ENCODE measurements around the gene ANKRD27. TPM values are rescaled to one million over a fixed set of nuclear protein-coding genes. Genes with fewer than 3 reads are reported as not detected.

The ANKRD27 gene
- total RNA-seq, 4 donors from 2014 or later = 14.7 to 44.3 (median 34.6) TPM

DNA sequence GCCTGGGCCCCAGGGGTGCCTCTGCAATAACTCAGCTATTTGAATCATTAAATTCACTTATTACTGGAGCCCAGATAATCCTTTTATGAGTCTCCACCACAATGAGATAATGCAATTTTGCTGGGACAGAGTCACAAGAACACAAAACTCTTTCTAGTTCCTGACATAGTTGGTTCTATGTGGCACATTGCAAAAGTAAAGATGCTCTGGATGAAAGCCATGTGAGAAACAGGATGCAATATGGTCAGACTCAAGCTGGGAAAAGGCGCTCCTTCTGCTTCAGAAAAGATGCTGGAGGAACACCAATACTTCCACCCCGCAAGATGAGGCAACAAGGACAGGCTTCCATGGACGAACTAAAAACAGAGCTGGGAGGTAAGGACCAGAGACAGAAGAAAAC is 5.7 kb downstream of the ANKRD27 start:
- 84% methylated on average over 3 of the region's 3 CpGs; no CpG with 5 or more reads in 1 of the 2 donors for WGBS, 2 donors (ENCODE audit: low coverage in 1 of 2)
- in situ Hi-C loops (cut with MboI; ENCODE audit: low pct_ligation_motif_present in 1 of 4, low pct_unique_long_range_greater_than_20kb in 1 of 4, low sequenced_read_pairs in 3 of 4) = no loop called here
- H3K4me1 ChIP-seq = peaks cover 7 to 26% (median 21%) of the 10 kb centered on the region in 4 donors

DNA sequence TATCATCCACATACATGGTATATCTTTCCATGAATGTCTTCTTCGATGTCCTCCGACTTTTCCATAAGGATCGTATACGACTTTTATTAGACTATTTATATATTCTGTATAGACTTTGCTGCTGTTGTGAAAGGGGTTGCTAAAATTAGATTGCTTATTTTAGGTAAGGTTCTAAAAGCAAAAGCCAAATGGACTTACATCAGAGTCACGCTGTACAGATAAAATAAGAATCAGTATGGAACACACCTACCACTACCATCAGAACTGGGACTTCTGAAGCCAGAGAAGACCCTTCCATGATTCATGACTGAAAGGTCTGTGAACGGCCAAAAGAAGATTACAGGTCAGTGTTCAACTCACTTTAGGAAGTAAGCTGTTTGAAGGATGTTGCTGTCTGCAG is 8.9 kb downstream of the ANKRD27 start:
- peaks cover 0 to 5% (median 0%) of the 10 kb centered on the region in 4 donors for H3K36me3 ChIP-seq
- no peak for DNase-seq
- H3K9me3 ChIP-seq = no peaks in the 10 kb centered on the region
- peaks cover 0 to 12% (median 9%) of the 10 kb centered on the region in 4 donors for H3K4me1 ChIP-seq
- H3K27me3 ChIP-seq = no peaks in the 10 kb centered on the region
- TF ChIP-seq POLR2AphosphoS5 (IDR thresholded peaks at IDR 0.05) = no peak
- no peak for TF ChIP-seq EP300 (IDR thresholded peaks at IDR 0.05; ENCODE audit: low read depth)
- TF ChIP-seq, protein P1, sequence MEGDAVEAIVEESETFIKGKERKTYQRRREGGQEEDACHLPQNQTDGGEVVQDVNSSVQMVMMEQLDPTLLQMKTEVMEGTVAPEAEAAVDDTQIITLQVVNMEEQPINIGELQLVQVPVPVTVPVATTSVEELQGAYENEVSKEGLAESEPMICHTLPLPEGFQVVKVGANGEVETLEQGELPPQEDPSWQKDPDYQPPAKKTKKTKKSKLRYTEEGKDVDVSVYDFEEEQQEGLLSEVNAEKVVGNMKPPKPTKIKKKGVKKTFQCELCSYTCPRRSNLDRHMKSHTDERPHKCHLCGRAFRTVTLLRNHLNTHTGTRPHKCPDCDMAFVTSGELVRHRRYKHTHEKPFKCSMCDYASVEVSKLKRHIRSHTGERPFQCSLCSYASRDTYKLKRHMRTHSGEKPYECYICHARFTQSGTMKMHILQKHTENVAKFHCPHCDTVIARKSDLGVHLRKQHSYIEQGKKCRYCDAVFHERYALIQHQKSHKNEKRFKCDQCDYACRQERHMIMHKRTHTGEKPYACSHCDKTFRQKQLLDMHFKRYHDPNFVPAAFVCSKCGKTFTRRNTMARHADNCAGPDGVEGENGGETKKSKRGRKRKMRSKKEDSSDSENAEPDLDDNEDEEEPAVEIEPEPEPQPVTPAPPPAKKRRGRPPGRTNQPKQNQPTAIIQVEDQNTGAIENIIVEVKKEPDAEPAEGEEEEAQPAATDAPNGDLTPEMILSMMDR (IDR thresholded peaks at IDR 0.05) = no peak
- no peak for TF ChIP-seq POLR2A (IDR thresholded peaks at IDR 0.05)
- intact Hi-C loops (cut with DNase I; ENCODE audit: low total_unique reads) (no loop called here), in situ Hi-C loops (cut with MboI; ENCODE audit: low pct_ligation_motif_present in 1 of 4, low pct_unique_long_range_greater_than_20kb in 1 of 4, low sequenced_read_pairs in 3 of 4) (no loop called here)
- 86 to 93% methylated on average over 5 to 6 of the region's 6 CpGs for WGBS, 2 donors (ENCODE audit: low coverage in 1 of 2)
- no peak overlapping the region for H3K27ac ChIP-seq
- no peak overlapping the region for H3K4me3 ChIP-seq

More for the DNA sequence above, 5.7 kb downstream of the ANKRD27 start:
- Histone ChIP-seq H3K36me3 (peaks cover 0 to 5% (median 0%) of the 10 kb centered on the region in 4 donors), H3K4me3 (no peak overlapping the region), H3K9me3 (no peaks in the 10 kb centered on the region), H3K27ac (peak overlapping the region in 1 of 4 donors; percentile 46), H3K27me3 (no peaks in the 10 kb centered on the region)
- no peak for DNase-seq
- TF ChIP-seq POLR2A (IDR thresholded peaks at IDR 0.05) (no peak), POLR2AphosphoS5 (IDR thresholded peaks at IDR 0.05) (no peak), EP300 (IDR thresholded peaks at IDR 0.05; ENCODE audit: low read depth) (no peak)
- TF ChIP-seq, protein P1 (IDR thresholded peaks at IDR 0.05) = no peak
- intact Hi-C loops (cut with DNase I; ENCODE audit: low total_unique reads) = no loop called here

DNA sequence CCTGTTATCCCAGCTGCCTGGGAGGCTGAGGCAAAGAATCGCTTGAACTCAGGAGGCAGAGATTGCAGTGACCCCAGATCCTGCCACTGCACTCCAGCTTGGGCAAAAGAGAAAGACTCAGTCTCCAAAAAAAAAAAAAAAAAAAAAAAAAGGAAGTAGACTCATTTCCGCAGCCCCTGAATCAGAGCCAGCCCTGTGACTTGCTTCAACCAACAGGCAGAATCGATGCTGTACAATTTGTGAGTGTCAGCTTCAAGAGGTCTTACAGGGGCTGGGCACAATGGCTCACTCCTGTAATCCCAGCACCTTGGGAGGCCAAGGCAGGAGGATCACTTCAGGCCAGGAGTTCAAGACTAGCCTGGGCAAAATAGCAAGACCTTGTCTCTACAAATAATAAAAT is 12.8 kb downstream of the ANKRD27 start:
- Histone ChIP-seq H3K27ac (no peak overlapping the region), H3K27me3 (no peaks in the 10 kb centered on the region), H3K36me3 (peaks cover 0 to 16% (median 5%) of the 10 kb centered on the region in 4 donors), H3K4me3 (no peak overlapping the region), H3K9me3 (no peaks in the 10 kb centered on the region), H3K4me1 (no peaks in the 10 kb centered on the region)
- no peak for DNase-seq
- 60 to 70% methylated on average over 1 to 3 of the region's 3 CpGs for WGBS, 2 donors (ENCODE audit: low coverage in 1 of 2)
- intact Hi-C loops (cut with DNase I; ENCODE audit: low total_unique reads) (no loop called here), in situ Hi-C loops (cut with MboI; ENCODE audit: low pct_ligation_motif_present in 1 of 4, low pct_unique_long_range_greater_than_20kb in 1 of 4, low sequenced_read_pairs in 3 of 4) (no loop called here)
- TF ChIP-seq POLR2A (IDR thresholded peaks at IDR 0.05) (no peak), POLR2AphosphoS5 (IDR thresholded peaks at IDR 0.05) (no peak), EP300 (IDR thresholded peaks at IDR 0.05; ENCODE audit: low read depth) (no peak)
- TF ChIP-seq, protein P1 (IDR thresholded peaks at IDR 0.05) = no peak

DNA sequence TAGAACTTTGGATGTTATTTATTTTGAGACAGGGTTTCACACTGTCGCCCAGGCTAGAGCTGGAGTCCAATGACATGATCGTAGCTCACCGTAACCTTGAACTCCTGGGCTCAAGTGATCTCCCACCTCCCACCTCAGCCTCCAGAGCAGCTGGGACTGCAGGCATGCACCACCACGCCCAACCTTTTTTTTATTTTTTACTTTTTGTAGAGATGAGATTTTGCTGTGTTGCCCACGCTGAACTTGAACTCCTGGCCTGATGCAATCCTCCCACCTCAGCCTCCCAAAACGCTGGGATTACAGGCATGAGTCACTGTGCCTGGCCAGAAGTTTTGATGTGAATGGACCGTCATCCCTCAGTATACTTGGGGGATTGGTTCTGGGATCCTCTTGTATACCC is 13.7 kb downstream of the ANKRD27 start:
- H3K9me3 ChIP-seq = no peaks in the 10 kb centered on the region
- peaks cover 0 to 14% (median 5%) of the 10 kb centered on the region in 4 donors for H3K36me3 ChIP-seq
- in situ Hi-C loops (cut with MboI; ENCODE audit: low pct_ligation_motif_present in 1 of 4, low pct_unique_long_range_greater_than_20kb in 1 of 4, low sequenced_read_pairs in 3 of 4) (no loop called here), intact Hi-C loops (cut with DNase I; ENCODE audit: low total_unique reads) (no loop called here)
- H3K4me1 ChIP-seq = no peaks in the 10 kb centered on the region
- H3K27me3 ChIP-seq = no peaks in the 10 kb centered on the region
- TF ChIP-seq EP300 (IDR thresholded peaks at IDR 0.05; ENCODE audit: low read depth) (no peak), POLR2AphosphoS5 (IDR thresholded peaks at IDR 0.05) (no peak), POLR2A (IDR thresholded peaks at IDR 0.05) (no peak)
- TF ChIP-seq, protein P1 (IDR thresholded peaks at IDR 0.05) = no peak
- H3K4me3 ChIP-seq = no peak overlapping the region
- WGBS, 2 donors (ENCODE audit: low coverage in 1 of 2) = 91 to 94% methylated on average over 3 to 7 of the region's 7 CpGs
- H3K27ac ChIP-seq = no peak overlapping the region
- no peak for DNase-seq
